Suprapubic skin (tissue), 3 donors: ENCODE data around the gene ADAMTSL2.

Source experiments
- EP300 ChIP-seq: sonication (generic); formaldehyde crosslinking; IDR thresholded peaks from one replicate; pipeline ENCODE4 v1.6.1; 2017; ENCODE audit warnings: antibody characterized with exemption
- POLR2A ChIP-seq, 2 donors: fragments of 450-650 bp; IDR thresholded peaks; one replicate each; pipeline ENCODE4 v1.6.1; 2017; ENCODE audit warnings: antibody characterized with exemption in 2 of 2, mild to moderate bottlenecking in 2 of 2, moderate library complexity in 2 of 2
- TF ChIP-seq, protein P1 (sequence below), 2 donors: fragments of 200-600 bp in 1 of 2; fragments of 450-650 bp in 1 of 2; sonication (generic) in 1 of 2; IDR thresholded peaks; one replicate each; pipeline ENCODE4 v1.5.1; 2016 to 2019; ENCODE audit warnings: antibody characterized with exemption in 2 of 2, mild to moderate bottlenecking in 1 of 2, moderate library complexity in 1 of 2

GRCh38 chr9:133613432-133613831, 78.9 kb downstream of the ADAMTSL2 start:
- no peak for TF ChIP-seq POLR2A (IDR thresholded peaks at IDR 0.05)
- TF ChIP-seq, protein P1, sequence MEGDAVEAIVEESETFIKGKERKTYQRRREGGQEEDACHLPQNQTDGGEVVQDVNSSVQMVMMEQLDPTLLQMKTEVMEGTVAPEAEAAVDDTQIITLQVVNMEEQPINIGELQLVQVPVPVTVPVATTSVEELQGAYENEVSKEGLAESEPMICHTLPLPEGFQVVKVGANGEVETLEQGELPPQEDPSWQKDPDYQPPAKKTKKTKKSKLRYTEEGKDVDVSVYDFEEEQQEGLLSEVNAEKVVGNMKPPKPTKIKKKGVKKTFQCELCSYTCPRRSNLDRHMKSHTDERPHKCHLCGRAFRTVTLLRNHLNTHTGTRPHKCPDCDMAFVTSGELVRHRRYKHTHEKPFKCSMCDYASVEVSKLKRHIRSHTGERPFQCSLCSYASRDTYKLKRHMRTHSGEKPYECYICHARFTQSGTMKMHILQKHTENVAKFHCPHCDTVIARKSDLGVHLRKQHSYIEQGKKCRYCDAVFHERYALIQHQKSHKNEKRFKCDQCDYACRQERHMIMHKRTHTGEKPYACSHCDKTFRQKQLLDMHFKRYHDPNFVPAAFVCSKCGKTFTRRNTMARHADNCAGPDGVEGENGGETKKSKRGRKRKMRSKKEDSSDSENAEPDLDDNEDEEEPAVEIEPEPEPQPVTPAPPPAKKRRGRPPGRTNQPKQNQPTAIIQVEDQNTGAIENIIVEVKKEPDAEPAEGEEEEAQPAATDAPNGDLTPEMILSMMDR (IDR thresholded peaks at IDR 0.05), result no peak
- TF ChIP-seq EP300, result no peak
